GM12878 (cell line): ENCODE data around the gene CAST. TPM values are rescaled to one million over a fixed set of nuclear protein-coding genes. Genes with fewer than 3 reads are reported as not detected.

Experiments used
- ATAC-seq: fragments of 200-7000 bp; cut with Tn5 transposase; 3 replicates; pipeline ENCODE4 v1.9.1; 2020; ENCODE audit warnings: mild to moderate bottlenecking, moderate library complexity
- BruUV-seq: library from RNA; stranded (reverse); fragments of 400-500 nt; replicated peaks from 2 replicates; lab custom pipeline; 2021; lab: Mats Ljungman, UMichigan
- CTCF ChIA-PET: fragments of 300-600 bp; sonication (Branson Sonifier 250); formaldehyde crosslinking; extraction: SDS; loops from one replicate; lab custom pipeline; 2021; ENCODE audit warnings: inconsistent platforms; lab: Yijun Ruan, JAX
- POLR2A ChIA-PET: fragments of 350-600 bp; formaldehyde crosslinking; extraction: SDS; loops from one replicate; lab custom pipeline; 2021; ENCODE audit warnings: inconsistent platforms; lab: Charles Lee
- RAD21 ChIA-PET: fragments of 300-600 bp; sonication (Branson Sonifier 250); formaldehyde crosslinking; loops from one replicate; lab custom pipeline; 2023; ENCODE audit warnings: antibody characterized with exemption; ENCODE audit not compliant: unreplicated experiment; lab: Charles Lee
- SMC1A ChIA-PET: fragments of 300-600 bp; sonication (Branson Sonifier 250); formaldehyde crosslinking; loops from one replicate; lab custom pipeline; 2023; ENCODE audit not compliant: unreplicated experiment, uncharacterized antibody; lab: Charles Lee
- DNase-seq: peaks from one replicate; pipeline ENCODE4 v3.0.0-alpha.2; 2011; ENCODE audit warnings: low read depth, low spot score
- FAIRE-seq: peaks from 3 replicates; lab custom pipeline; 2011; peaks lifted over from hg19 to GRCh38; lab: Jason Lieb, UNC
- H2AFZ ChIP-seq: 2 replicates; pipeline ENCODE4 v1.6.0; 2011; ENCODE audit warnings: low read depth, low read length, control low read depth; ENCODE audit not compliant: control insufficient read depth
- H3K27ac ChIP-seq: 2 replicates; pipeline ENCODE4 v1.5.1; 2011; ENCODE audit warnings: control low read depth; ENCODE audit not compliant: control insufficient read depth, insufficient read depth
- H3K27me3 ChIP-seq, 2 experiments: replicated peaks in 1 of 2; 2 replicates each; pipeline versions ENCODE4 v1.6.0 to v1.6.1; 2011; ENCODE audit warnings: low read length in 1 of 2; ENCODE audit not compliant: control insufficient read depth in 2 of 2, insufficient read depth in 2 of 2
- H3K36me3 ChIP-seq, 2 experiments: 2 replicates each; pipeline ENCODE4 v1.5.1; 2011; ENCODE audit warnings: low read length in 1 of 2; ENCODE audit not compliant: control insufficient read depth in 2 of 2, insufficient read depth in 2 of 2
- H3K4me1 ChIP-seq: 2 replicates; pipeline ENCODE4 v1.6.1; 2011; ENCODE audit warnings: mild to moderate bottlenecking, low read length, moderate library complexity, mixed read lengths; ENCODE audit not compliant: control insufficient read depth, insufficient read depth
- H3K4me2 ChIP-seq: 2 replicates; pipeline ENCODE4 v1.6.0; 2011; ENCODE audit warnings: control low read depth; ENCODE audit not compliant: control insufficient read depth, insufficient read depth
- H3K4me3 ChIP-seq: fragments of 200-600 bp; sonication (generic); 2 replicates; pipeline ENCODE4 v1.5.1; 2016
- H3K79me2 ChIP-seq: 2 replicates; pipeline ENCODE4 v1.6.0; 2011; ENCODE audit warnings: low read length; ENCODE audit not compliant: control insufficient read depth, insufficient read depth
- H3K9ac ChIP-seq: 2 replicates; pipeline ENCODE4 v1.8.0; 2011; ENCODE audit warnings: low read length, control low read depth, mixed read lengths; ENCODE audit not compliant: control insufficient read depth, insufficient read depth
- H3K9me3 ChIP-seq: replicated peaks from 3 replicates; pipeline ENCODE4 v1.5.1; 2011; ENCODE audit warnings: mild to moderate bottlenecking, low read length; ENCODE audit not compliant: control insufficient read depth, insufficient read depth
- H4K20me1 ChIP-seq: 2 replicates; pipeline ENCODE4 v1.6.0; 2011; ENCODE audit not compliant: control insufficient read depth, insufficient read depth
- IKZF1 ChIP-seq: fragments of 450-650 bp; conservative IDR thresholded peaks from 2 replicates; pipeline ENCODE4 v1.6.1; 2017; ENCODE audit warnings: antibody characterized with exemption, mild to moderate bottlenecking
- MYC ChIP-seq: IDR thresholded peaks from 2 replicates; pipeline ENCODE4 v1.6.1; 2011; ENCODE audit warnings: mild to moderate bottlenecking, low read length, moderate library complexity, inconsistent platforms; ENCODE audit not compliant: insufficient read depth, insufficient replicate concordance, insufficient read length, severe bottlenecking
- NKRF ChIP-seq: fragments of 450-650 bp; conservative IDR thresholded peaks from 2 replicates; pipeline ENCODE4 v1.6.1; 2017; ENCODE audit warnings: mild to moderate bottlenecking, moderate library complexity
- PML ChIP-seq: IDR thresholded peaks from 2 replicates; pipeline ENCODE4 v1.6.1; 2012; ENCODE audit warnings: low read length, inconsistent platforms
- RELB ChIP-seq: fragments of 450-650 bp; IDR thresholded peaks from 2 replicates; pipeline ENCODE4 v1.6.1; 2017; ENCODE audit warnings: low read depth, mild to moderate bottlenecking, moderate library complexity
- WGBS: methylation state at CpG from one replicate; pipeline ENCODE4 v1.1.6; 2016; ENCODE audit warnings: low lambda C conversion rate; ENCODE audit not compliant: insufficient replicate concordance, insufficient coverage; ENCODE audit errors: missing lambda C conversion rate; 5-methylcytosine and 5-hydroxymethylcytosine counted together
- in situ Hi-C: fragments of 300-500 bp; cut with MboI; formaldehyde crosslinking; loops from 9 replicates; pipeline ENCODE4 v1.14.3; 2018; ENCODE audit warnings: mixed read lengths
- intact Hi-C: fragments of 100-400 bp; cut with micrococcal nuclease; formaldehyde crosslinking; loops from one replicate; pipeline ENCODE4 v1.14.2; 2022; ENCODE audit not compliant: unreplicated experiment
- polyA plus RNA-seq, 11 experiments: library from polyadenylated mRNA; depleted of rRNA in 4 of 11; unstranded in 6 of 11; stranded (reverse) in 5 of 11; fragments of >200 nt; fragmentation: Nextera tagmentation in 4 of 11; fragmentation: Illumina TruSeq in 1 of 11; extraction: Ambion mirVana in 4 of 11; extraction: Trizol in 1 of 11; gene quantifications; 1 replicate in 1 of 11; 2 replicates in 10 of 11; pipeline versions ENCODE4 v1.2.1 to v1.2.3, GENCODE V29; 2011 to 2016; ENCODE audit warnings: inconsistent platforms in 2 of 11, missing spikeins in 2 of 11, low read depth in 1 of 11
- total RNA-seq, 4 experiments: library from RNA; depleted of rRNA in 3 of 4; stranded (reverse); fragments of >200 nt in 3 of 4; fragmentation: Illumina TruSeq in 1 of 4; extraction: Trizol in 1 of 4; gene quantifications; 2 replicates each; pipeline versions ENCODE4 v1.2.1 to v1.2.3, GENCODE V29; 2013 to 2021

The CAST gene
- total and polyA plus RNA-seq, 10 of the 15 experiments (the other 5 are each of a cell fraction or from before 2014, with no cell fraction given) = 31.7 to 140 (median 68.5) TPM

- ChIA-PET RAD21 (no interaction called here), POLR2A (no interaction called here), CTCF (no interaction called here), SMC1A (no interaction called here)
- Histone ChIP-seq H2AFZ (no peak overlapping the region), H3K79me2 (no peaks in the 10 kb centered on the region), H3K27ac (no peak overlapping the region), H3K36me3 (no peaks in the 10 kb centered on the region), H3K4me1 (no peaks in the 10 kb centered on the region), H3K9ac (no peak overlapping the region), H3K4me3 (no peak overlapping the region), H3K27me3 (no peaks in the 10 kb centered on the region; a peak in 1 of 4 replicates), H4K20me1 (no peaks in the 10 kb centered on the region), H3K9me3 (no peaks in the 10 kb centered on the region), H3K4me2 (no peak overlapping the region)
- intact Hi-C loops (no loop called here), in situ Hi-C loops (no loop called here)
- ATAC-seq (no peak), FAIRE-seq (no peak), DNase-seq (no peak)
- no TSS peak for BruUV-seq
- TF ChIP-seq RELB (no peak), NKRF (no peak), PML (no peak), MYC (no peak), IKZF1 (no peak)
- WGBS = 37% methylated on average over 5 of the region's 5 CpGs
Observed at GRCh38 chr5:96641368-96642280, 20.6 kb upstream of the CAST start.
